Fibroblast of skin of right quadriceps (primary cell): ENCODE measurements around the gene EFCAB11.
A peak's percentile ranks its signal among the peaks of the same experiment; 100 is the strongest.

Experiments
- DNase-seq: peaks from one replicate; pipeline ENCODE4 v3.0.0-alpha.2; 2013

The EFCAB11 gene

GRCh38 chr14:89955745-89956660 is 1.5 kb upstream of the EFCAB11 start, which contains the start of gene TDP1:
Gene TDP1 (plus strand): TSS chr14:89955927. CDS start chr14:89963115, 7,188 bp downstream.
- peak; percentile 94 for DNase-seq

- DNase-seq = no peak
These were observed 653 bp upstream of the EFCAB11 start for GRCh38 chr14:89955022-89955744.

DNA sequence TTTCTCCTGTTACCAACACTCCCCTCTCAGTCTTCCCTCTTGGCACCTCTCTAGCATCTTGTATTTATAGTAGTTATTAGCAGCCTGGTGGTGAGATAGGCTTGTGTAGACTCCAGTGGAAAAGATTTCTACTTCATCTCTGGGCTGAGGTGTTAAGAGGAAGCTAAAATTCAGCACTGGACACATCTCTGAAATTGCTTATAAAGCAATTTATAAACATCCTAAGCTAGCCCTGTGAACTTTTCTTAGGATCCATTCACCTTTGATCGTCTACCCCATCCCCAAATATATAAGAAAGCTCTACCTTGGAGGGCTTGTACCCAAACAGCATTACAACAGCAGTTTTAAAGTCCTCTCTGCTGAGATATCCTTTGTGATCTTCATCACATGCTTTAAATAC is 928 bp downstream of the EFCAB11 start:
- no peak for DNase-seq

DNA sequence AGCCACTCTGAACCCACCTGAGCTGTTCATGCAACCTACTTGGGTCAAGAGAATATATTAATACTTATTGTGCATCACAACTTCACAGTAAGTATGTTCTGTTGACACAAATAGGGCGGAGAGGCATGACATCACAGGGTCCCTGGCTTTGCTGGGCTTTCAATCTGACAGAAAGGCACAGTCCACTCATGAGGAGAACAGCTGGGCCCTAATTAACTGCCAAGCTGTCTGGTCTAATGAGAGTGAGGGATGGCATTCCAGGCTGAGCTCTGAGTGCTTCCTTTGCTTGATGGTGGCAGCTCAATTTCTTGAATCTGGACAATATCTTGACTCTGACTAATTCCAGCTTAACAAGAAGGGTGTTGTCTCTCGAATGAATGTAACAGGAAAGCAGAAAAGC is 2.0 kb downstream of the EFCAB11 start:
- no peak for DNase-seq

DNA sequence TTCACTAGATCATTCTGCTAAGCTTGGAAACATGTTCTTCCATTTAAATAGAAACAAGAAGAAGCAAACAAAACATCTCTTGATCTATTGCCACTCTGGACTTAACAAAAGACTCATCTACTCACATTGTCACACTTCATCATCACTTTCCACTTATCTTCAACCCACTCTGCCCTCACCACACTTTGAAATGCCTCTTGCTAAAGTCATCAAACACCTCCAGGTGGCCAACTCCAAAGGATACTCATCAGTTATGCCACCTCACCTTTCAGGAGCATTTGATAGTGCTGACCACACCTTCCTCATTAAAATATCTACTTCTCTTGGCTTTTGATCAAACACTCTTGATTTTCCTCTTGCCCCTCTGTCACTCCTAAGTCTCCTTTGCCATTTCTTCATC is 7.2 kb downstream of the EFCAB11 start:
- DNase-seq = no peak

GRCh38 chr14:89941830-89942377 is 12.6 kb downstream of the EFCAB11 start:
- no peak for DNase-seq

GRCh38 chr14:89936654-89937185 is 17.8 kb downstream of the EFCAB11 start:
- no peak for DNase-seq

DNA sequence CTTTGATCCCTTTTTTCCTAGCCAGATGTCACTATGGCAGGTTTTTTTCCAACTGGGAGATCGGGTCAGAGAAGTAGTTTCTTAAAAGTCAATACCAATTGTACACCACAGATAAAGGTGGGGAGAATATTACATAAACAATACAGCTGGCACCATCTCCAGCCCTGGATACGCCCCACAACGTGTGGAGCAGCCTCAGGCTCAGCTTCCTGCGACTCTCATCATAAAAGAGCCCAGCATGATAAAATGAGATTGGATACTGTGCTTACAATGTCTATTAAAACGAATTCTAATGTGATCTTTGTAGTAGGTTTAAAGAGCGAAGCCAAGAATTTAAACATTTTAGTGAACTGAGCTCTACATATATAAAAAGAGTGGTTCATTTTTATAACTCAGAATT is 21.5 kb downstream of the EFCAB11 start:
- DNase-seq = no peak

GRCh38 chr14:89927186-89927865 is 27.2 kb downstream of the EFCAB11 start:
- DNase-seq = no peak

DNA sequence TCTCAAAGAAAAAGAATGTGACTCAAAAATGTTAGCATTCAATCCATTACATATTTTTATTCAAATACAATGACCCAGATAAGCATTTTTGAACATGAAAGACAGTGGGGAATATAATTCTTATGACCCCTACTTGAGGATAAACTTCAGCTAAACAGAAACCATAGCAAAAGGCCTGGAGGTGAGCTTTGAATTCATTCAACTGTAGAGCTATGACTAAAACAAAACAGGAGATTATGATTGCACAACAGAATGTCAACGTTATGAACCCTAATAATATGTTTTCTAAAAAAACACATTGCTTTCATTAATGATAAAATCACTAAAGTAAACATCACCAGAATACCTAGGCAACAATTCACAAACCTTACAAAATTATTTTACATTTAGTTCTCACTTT is 27.8 kb downstream of the EFCAB11 start:
- DNase-seq = no peak

- no peak for DNase-seq
These were observed 30.3 kb downstream of the EFCAB11 start for GRCh38 chr14:89924268-89924667.

GRCh38 chr14:89922031-89922907 is 32.3 kb downstream of the EFCAB11 start:
- peak; percentile 93 for DNase-seq

- DNase-seq = no peak
These were observed 33.2 kb downstream of the EFCAB11 start for GRCh38 chr14:89921346-89921745.

- peak; percentile 48 for DNase-seq
These were observed 34.5 kb downstream of the EFCAB11 start for GRCh38 chr14:89920056-89920455.

GRCh38 chr14:89918721-89919120 is 35.8 kb downstream of the EFCAB11 start:
- DNase-seq = no peak

DNA sequence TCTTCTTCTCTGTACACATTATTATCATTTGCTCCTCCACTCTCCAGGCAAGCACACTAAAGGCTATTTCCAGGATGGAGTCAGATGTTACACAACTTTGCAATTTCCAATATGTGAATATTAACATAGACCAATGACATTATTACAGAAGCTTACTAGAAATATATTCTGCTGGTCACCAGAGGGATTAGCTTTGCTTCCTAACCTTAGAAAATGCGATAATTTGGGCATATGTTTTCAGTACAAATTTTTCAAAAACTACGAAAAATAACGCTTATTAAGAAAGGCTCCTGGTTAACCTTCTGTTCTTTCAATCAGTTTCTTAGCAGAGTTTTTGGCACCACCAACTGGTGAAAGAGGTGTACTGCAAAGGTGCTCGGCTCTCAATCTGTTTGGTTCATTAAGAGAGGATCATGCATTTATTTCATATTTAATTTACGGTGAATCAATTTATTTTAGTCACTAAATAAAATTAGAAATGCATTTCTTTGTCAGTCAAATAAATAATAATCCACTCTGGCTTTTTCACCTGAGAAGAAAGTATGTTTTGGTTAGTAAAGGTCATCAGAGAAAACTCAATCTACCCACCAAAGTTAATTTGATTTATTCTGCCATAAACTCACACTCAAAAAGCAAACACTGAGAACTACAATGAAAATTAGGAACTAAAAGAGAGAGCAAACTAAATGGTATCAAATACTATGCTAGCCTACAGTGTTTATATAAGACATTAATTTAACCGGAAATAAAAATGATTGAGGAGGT is 39.2 kb downstream of the EFCAB11 start:
- DNase-seq = peak; percentile 73

DNA sequence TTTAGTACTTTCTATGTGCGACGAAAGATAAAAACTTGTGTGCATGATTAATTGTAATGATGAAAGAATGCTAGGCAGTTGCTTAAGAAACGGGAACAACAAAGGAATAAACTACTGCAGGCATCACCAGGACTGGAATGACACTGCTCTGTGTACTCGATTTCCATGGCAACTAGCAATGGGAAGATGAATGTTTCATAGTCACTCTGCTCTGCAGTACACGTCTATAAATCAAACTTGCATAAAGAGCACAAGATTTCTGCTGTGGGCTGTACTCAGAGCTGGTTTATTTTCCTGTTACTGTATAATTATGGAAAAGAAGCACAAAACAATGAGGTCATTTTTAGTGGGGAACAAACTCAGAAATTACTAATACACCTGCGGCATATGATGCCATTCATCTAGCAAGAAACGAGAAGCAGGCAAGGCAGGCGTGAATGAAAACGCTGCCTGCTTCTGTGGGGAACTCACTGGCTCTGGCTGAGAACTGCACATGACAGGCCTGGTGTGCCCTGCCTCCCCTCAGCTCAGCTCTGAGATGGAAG is 41.8 kb downstream of the EFCAB11 start:
- peak; percentile 99 for DNase-seq

GRCh38 chr14:89912221-89912620 is 42.3 kb downstream of the EFCAB11 start:
- DNase-seq = no peak

DNA sequence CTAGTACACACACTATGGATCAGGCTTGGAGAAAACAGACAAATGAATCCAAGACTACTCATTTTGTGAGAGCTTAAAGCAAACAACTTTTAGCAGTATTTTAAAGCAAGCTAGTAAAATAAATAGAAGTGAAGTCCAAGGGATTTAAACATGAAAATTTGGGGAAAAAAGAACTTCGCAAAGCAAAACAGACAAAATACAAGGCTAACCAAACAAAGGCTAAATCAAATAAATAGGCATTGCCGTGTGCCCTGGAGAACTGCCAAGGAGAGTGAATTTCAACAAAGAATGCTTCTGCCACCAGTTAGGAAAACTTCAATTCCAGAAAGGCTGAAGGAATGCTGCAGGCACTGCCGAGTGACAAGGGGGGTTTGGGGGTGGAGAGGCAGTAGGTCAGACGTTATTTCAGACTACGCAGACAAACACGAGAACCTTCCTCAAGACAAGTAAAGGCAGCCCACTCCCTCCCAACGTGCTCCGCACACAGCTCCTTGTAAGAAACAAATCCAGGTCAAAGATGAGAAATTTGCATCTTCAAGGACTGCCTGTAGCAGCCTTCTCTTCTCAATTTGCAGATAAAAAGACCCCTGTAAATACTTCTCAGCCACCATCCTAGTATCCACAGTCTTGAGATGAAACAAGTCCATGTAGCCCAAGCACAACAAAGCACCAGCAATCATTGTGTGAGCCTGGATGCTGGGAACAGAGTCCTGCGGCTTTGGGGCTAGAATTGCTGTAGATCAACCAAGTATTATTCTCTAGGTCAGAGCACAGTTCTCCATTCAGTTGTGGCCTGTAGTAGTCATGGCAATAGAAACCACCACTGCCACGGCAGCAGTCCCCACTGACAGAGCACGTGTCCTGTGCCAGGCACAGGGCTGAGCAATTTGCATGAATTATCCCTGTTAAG is 43.3 kb downstream of the EFCAB11 start:
- peak; percentile 81 for DNase-seq

GRCh38 chr14:89910691-89911009 is 43.9 kb downstream of the EFCAB11 start:
- DNase-seq = no peak
